NCI-H1694 treated with DMSO at 0.1 percent for 48 hours (cell line): ENCODE measurements around the gene E2F4.

Experiments used
- DNase-seq: peaks from one replicate; lab custom pipeline; 2025; lab: John Stamatoyannopoulos, UW

Gene E2F4

GRCh38 chr16:67208154-67208896, 16.4 kb downstream of the E2F4 start:
- DNase-seq = no peak

DNA sequence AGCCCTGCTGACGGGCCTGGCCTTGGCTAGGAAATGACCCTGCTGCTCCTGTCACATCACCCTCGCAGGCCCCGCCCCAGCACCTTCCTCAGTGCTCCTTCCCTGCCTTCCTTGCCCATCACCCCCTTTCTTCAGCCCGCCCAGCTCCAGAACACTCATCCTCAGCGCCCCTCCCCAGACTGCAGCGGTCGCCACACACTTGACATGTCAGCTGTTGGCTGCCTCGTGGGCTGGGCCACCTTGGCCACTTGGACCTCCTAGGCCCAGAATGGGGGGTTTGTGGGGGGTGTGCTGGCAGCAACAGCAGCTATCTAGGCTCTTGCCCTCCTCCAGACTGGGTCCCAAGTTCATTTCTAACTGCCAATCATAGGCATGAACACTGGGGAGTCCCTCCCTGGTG, 17.6 kb downstream of the E2F4 start:
- DNase-seq = no peak

GRCh38 chr16:67210069-67210937, 18.3 kb downstream of the E2F4 start:
- no peak for DNase-seq

DNA sequence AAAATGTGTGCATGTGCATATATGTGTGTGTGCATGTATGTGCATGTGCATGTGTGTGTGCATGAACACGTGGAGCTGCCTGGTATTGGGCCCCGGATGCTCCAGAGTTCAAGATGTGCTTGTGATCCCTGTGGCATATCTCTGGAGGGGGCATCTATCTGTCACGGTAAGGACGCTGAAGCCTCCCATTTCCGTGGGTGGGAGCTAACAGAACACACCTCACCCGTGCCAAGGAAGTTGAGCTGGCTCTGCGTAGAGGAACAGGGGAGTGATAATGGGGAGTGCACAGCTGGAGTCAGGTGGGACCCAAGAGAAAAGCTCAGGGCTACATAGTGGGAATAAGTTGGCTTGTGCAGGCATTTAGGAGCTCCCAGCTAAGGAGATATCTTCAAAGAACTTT, 19.7 kb downstream of the E2F4 start:
- no peak for DNase-seq

DNA sequence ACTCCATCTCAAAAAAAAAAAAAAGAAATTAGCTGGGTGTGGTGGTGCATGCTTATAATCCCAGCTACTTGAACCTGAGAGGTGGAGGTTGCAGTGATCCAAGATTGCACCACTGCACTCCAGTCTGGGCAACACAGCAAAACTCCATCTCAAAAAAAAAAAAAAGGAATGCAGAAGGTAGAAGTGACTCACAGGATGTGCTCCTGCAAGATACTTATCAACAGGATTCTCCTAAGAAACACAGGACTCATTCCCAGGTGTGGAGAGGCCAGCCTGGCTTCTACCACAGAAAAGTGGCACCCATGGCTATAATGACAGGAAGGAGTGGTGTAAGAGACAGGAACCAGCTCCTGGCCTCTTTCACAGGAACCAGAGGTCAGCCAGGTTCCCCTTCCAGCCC, 20.8 kb downstream of the E2F4 start:
- no peak for DNase-seq

- DNase-seq = no peak
Observed at GRCh38 chr16:67213197-67214019, 21.5 kb downstream of the E2F4 start.

DNA sequence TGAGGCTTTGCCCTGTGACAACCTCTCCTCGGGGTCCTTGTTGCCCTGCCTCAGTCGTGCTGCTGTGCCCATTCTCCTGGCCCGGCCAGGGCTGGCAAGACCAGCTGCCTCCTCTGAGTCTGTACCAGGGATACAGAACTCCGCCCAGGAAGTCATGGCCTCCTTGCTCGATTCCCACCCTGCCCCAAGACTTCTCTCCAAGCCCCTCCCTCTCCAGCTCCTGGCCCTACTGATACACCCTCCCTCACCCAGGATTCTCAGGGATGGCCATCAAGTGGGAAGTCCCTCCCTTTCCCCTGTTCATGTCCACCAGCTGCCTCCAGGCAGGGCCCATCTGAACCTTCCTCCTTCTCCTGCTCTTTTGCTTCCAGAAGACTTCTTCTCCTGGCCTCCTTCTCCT, 23.8 kb downstream of the E2F4 start:
- DNase-seq = no peak

DNA sequence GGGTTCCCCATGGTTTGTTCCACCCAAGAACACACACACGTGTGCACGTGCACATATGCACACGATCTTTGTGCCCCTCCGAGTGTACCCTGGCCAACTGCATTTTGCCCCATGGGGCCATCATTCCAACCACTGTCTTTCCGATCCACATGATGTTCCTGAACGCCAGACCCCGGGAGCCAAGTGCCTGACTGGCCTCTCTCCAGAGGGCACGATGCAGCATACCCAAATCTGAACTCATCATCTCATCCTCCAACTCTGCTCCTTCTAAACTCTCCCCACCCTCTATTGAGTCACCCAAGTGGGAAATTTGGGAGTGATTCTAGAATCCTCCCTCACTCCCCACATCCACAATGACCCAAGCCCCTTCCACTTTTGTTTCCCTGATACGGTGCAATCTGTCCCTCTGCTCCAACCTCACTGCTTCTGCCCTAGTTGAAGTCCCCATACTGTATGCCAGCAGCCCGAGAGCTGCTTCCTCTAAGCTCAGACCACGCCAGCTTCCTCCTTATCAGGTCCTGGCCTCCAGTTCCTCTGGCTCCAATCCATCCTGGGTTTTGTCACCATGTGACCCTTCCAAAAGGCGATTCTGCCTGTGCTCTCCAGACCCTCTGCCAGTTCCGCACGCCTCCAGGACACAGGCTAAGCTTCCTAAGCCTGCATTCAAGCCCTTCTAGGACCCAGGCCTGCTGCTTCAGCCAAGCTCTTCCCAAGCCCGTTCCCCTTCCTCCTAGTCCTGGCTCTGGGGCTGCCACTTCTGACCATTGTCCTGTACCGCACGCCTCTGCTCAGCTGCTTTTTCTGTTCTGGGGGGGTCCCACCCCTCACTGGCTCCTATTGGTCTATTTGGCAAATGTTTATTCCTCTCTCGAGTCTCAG, 24.9 kb downstream of the E2F4 start:
- no peak for DNase-seq

- DNase-seq = no peak
Observed at GRCh38 chr16:67223992-67224391, 32.0 kb downstream of the E2F4 start.

DNA sequence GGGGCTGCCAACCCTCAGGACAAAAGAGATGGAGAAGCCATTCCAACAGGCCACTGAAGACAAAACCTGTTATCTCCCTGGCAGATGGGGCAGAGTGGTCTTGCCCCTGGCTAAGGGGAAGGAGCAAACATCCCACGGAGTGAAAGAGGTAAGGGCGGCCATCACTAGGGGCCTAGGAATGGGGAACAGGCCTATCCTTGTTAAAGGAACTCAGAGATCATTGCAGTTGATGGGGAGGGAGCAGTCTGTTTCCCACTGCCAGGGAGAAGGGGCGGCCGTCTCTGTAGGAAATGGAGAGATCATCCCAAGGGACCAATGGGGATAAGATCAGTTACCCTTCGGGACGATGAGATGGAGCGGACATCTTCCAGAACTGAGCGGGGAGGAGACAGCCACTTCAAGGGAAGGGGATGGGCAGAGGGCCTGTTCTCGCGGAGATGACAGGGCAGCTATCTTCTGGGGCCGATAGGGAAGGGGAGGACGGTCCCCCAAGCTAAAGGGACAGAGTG, 34.4 kb downstream of the E2F4 start:
- DNase-seq = peak; percentile 9

DNA sequence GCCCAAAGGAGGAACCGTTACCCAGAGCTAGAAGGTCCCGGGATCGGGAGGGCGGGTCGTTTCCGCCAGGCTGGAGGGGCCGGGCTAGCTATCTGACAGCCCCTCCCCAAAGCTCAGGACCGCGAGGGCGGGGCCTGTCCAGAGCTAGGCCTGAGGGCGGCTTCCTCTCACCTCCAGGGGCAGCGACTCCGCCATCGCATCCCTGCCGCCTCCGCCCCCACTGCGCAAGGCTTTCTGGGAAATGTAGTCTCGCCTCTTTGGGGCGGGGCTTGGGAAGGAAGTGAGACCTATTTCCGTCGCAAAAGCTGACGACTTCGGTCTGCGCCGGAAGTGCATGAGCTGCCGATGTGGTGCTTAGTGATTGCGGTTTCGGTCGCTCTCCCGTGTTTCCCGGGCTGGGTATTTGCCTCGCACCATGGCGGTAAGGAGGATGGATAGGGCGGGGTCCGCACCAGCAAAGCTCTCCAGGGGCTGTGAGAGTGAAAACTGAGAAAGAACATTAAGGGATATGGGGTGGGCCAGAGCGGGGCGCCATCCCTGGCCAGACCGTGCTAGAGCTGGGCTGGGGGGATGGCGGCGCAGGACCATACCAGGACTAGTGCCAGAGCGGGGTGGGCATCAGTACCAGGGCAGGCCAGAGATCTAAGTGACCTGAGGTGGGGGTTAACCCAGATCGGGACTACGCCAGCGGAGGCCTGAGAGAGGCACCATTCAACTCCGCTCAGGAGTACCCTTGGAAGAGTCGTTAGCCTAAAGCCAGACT, 35.0 kb downstream of the E2F4 start, which contains the start of gene TMEM208:
Gene TMEM208 (plus strand): TSS at position 327 of the 763 bp plus-strand sequence. CDS start 89 bp downstream, at position 416.
- peak; percentile 93 for DNase-seq

DNA sequence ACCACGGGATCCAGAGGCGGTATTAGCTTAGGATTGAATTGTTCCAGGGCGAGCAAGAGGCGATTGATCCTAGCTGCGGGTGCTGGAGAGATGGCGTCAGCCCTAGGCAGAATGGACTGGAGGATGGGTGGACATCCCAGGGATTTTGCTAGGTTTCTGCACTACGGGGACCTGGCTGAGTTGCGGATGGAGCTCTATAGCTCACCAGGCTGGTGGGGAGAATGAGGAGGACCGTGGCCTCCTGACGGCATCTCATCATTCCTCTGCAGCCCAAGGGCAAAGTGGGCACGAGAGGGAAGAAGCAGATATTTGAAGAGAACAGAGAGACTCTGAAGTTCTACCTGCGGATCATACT, 35.6 kb downstream of the E2F4 start:
- no peak for DNase-seq

DNA sequence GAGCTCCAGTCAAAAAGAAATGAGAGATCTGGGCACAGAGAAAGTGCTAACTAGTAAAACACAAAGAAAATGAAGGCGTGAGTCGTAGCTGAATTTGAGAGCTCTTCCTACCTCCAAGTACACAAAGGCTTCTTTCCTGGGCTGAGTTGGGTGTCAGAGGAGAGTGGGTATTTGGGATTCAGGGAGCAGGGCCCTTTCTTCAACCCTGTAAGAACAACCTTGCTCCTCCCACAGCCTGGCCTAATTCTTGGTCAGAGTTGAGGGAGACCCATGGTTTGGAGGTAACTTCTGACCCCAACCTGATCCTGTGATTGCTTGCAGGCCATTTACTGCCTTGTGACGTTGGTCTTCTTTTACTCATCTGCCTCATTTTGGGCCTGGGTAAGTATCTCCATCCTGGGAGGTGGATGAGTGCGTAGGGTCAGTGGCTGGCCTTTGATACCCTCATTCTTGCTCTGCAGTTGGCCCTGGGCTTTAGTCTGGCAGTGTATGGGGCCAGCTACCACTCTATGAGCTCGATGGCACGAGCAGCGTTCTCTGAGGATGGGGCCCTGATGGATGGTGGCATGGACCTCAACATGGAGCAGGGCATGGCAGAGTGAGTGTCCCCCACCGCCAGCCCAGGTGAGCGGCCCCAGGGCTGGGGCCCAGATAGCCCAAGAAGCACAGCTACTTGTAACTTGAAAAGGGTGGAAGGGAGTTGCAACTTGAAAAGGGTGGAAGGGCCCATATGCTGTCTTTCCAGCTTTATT, 36.3 kb downstream of the E2F4 start:
- no peak for DNase-seq

DNA sequence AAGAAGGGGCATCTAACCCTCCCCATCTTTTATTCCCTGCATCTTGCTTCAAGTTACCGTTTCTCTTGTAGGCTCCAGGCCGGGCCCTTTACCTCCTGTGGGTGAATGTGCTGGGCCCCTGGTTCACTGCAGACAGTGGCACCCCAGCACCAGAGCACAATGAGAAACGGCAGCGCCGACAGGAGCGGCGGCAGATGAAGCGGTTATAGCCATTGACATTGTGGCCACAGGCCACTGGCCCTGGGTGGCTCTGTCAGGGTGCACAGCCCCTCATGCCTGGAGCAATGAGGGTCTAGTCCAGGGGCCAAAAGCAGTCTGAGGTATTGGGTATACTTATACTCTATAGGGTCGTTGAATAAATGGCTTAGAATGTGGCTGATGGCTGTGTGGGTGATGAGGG, 37.0 kb downstream of the E2F4 start:
- no peak for DNase-seq

- no peak for DNase-seq
Observed at GRCh38 chr16:67229906-67230808, 38.2 kb downstream of the E2F4 start.

- no peak for DNase-seq
Observed at GRCh38 chr16:67230809-67231660, 39.1 kb downstream of the E2F4 start.

DNA sequence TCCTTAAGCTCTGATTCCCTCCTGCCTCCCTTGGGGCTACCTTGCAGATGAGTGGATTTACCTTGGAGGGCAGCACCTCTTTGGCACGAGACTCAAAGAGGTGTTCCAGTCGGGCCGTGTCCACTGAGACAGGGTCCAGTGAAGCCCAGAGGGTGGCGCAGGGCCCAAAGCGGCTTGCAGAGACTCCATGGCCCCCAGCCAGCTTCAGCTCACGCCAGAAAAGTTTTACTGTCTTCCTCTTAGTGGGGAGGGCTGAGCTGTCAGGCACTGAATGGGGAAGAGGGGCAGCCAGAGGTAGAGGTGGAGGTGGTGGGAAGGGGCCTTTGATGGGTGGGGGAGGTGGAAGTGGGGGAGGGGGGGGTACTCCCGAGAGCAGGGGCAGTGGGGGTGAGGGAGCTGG, 41.6 kb downstream of the E2F4 start:
- no peak for DNase-seq

DNA sequence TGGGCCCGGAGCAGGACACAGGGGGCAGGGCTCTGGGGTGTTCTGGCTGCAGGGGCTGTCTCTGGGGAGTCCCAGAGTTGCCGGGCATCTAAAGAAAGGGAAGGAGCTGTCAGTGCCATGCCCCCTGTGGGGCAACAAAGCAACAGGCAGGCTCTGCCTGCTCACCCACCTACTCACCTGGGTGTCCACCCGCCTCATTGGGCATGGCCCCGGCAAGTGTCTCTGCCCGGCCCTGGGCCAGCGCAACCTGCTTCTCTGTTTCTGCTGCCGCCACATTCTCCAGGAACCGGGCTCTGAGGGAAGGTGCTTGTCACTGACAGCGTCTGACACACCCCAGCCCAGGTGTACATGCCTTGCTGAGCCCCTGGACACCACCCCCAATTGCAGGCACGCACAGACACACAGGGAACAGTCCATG, 42.2 kb downstream of the E2F4 start:
- no peak for DNase-seq
